GM12892 (cell line): ENCODE data around the gene CAPN12.

Experiments
- DNase-seq: peaks from one replicate; pipeline ENCODE4 v3.0.0; 2011; ENCODE audit not compliant: insufficient read length
- FAIRE-seq: peaks from 2 replicates; lab custom pipeline; 2011; peaks lifted over from hg19 to GRCh38; lab: Jason Lieb, UNC
- POLR2A ChIP-seq: IDR thresholded peaks from 2 replicates; pipeline ENCODE4 v1.6.1; 2011; ENCODE audit warnings: low read depth, low read length, control low read depth
- POLR2AphosphoS5 ChIP-seq: IDR thresholded peaks from 2 replicates; pipeline ENCODE4 v1.6.1; 2011; ENCODE audit warnings: low read depth, low read length, control low read depth
- TAF1 ChIP-seq: IDR thresholded peaks from 2 replicates; pipeline ENCODE4 v1.6.1; 2011; ENCODE audit warnings: low read depth, mild to moderate bottlenecking, control low read depth, low read length, borderline replicate concordance

The CAPN12 gene

DNA sequence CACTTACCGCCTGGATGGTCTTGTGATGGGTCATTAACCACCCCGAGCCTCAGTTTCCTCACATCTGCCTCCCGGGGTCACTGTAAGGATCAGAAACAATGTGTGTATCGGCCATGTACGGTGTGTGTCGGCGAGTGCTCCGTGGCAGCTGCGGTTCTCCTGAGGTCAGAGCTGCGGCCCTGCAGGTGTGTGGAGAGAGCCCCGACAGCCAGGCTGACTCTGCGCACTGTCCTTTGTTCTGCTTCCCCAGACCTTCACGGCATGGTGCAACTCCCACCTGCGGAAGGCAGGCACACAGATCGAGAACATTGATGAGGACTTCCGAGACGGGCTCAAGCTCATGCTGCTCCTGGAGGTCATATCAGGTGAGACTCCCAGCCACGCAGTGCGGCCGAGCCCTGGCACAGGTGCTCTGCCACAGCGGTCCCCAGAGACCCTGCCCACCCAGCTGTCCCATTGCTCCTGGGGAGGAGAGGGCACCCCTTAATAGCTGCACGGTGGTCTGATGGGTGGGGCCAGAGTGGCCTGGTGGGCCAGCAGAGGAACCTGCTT lies 43.8 kb downstream of the CAPN12 start:
- FAIRE-seq, result no peak
- DNase-seq, result no peak
- TF ChIP-seq POLR2AphosphoS5, result no peak
- no peak for TF ChIP-seq POLR2A
- no peak for TF ChIP-seq TAF1

DNA sequence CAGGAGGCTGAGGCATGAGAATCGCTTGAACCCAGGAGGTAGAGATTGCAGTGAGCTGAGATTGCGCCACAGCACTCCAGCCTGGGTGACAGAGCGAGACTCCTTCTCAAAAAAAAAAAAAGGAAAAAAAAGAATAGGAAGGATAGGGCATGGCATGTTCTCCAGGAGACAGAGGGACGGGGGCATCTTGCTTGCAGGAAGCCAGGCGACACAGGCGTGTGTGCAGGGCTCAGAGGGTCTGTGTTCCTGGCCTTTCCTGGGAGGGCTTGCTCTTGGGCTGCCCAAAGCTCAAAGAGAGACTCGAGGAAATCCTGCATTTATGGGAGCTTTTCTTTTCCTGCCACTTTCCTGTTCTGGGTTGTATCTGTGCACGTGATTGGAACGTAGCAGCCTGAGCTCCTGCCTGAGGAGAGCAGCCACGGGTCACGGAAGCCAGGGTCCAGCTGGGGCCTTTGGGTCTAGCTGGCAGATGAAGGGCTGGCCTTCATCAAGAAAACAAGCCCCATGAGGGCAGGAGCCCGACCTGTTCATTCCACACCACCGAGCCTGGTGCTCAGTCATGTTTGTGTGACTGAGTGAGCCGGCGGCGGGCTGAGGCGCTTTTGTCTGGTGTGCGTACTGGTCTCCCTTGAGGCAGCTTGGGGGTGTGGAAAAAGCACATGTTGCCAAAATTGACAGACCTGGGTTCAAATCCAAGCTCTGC lies 44.5 kb downstream of the CAPN12 start:
- no peak for FAIRE-seq
- TF ChIP-seq POLR2AphosphoS5 (no peak), TAF1 (no peak), POLR2A (no peak)
- DNase-seq, result no peak

DNA sequence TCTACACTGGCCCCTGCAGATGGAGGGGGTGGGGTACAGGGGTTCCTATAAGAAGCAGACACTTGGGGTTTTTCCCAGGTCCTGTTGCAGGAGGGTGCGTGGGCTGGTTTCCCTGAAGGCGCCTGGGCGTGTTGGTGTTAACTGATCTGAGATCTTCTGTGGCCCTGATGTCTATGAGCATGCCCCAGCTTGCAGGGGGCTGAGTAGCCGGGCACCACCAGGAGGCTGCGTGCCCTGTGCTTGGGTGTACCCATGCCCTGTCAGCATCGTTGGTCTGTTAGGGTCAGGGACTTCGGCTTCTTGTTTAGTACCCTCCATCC lies 45.3 kb downstream of the CAPN12 start:
- FAIRE-seq, result peak; percentile 40
- no peak for TF ChIP-seq POLR2A
- TF ChIP-seq POLR2AphosphoS5, result no peak
- TF ChIP-seq TAF1, result no peak

DNA sequence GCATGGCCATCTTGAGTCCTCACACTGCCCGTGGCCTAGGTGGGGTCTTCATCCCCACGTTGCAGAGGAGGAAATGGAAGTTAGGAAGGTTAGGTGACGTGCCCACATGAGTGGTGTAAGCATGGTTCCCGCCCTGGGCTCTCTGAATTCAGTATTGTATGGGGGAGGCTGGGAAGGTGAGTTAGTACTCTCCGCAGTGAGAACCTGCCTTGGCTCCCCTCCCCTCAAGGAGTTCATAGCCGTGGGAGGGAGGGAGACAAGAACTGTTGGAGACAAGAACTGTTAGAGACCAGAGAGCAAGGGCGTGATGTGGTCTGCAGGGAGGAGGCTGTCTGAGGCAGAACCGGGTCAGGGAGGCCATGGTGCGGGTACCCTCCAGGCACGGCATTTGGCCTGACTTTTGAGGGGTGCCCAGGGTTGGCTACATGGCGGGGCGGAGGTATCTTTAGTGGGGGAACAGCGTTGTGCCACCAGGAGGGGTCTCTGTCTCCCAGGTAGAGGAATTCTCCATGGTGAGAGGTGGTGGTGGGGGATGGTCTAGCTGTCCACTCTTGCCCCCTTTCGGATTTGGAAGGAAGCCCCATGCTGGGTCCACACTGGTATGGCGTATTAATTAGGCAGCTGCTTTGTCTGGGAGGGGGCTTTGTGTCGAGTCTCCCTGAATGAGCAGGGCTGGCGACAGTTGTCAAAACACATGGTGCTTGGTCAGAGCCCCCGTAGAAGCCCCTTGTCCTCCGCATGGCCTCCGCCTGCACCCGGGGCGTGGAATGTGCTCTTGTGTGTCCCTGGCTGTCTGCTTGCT lies 45.8 kb downstream of the CAPN12 start:
- TF ChIP-seq TAF1 (no peak), POLR2A (no peak), POLR2AphosphoS5 (no peak)
- DNase-seq, result no peak
- no peak for FAIRE-seq

More for the DNA sequence above, 45.3 kb downstream of the CAPN12 start:
- no peak for DNase-seq

DNA sequence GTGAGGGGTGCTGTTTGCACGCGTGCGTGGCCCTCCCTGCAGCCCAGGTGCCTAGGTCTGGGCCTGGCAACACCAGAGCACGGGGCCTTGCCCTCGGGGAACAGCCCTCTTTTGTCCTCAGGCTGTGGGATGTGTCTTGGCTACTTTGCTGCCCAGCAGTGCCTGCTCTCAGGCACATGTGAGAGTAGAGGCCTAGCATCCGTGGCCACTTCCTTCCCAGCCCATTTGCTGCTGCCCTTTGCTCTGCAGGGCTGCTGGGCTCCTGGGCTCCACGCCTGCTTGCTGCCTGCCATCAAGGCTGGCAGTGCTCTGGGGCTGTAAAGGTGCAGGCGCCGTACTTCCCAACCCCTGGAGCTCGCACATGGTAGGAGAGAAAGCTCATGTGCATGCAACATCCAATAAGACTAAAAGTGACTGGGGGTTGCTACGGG lies 46.6 kb downstream of the CAPN12 start:
- TF ChIP-seq POLR2AphosphoS5, result no peak
- no peak for TF ChIP-seq TAF1
- TF ChIP-seq POLR2A, result no peak
- no peak for FAIRE-seq
- no peak for DNase-seq

DNA sequence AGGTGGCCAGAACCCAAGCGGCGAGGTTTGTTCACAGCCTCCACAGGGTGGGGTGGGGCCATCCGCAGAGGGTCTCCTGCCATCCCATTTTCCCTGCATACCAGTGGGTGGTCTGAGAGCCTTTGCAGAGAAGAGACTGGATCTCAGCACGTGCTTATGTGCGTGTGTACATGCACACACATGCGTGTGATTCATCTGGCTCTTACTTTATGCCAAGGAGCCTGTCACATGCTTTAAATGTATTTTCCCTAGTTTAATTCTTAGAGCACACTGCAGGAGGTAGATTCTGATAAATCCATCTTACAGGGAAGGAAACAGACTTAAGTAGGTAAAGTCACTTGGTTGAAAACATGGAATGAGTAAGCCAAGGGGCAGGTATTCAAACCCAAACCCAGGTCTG lies 47.1 kb downstream of the CAPN12 start:
- TF ChIP-seq POLR2AphosphoS5, result no peak
- DNase-seq (no peak), FAIRE-seq (no peak)

DNA sequence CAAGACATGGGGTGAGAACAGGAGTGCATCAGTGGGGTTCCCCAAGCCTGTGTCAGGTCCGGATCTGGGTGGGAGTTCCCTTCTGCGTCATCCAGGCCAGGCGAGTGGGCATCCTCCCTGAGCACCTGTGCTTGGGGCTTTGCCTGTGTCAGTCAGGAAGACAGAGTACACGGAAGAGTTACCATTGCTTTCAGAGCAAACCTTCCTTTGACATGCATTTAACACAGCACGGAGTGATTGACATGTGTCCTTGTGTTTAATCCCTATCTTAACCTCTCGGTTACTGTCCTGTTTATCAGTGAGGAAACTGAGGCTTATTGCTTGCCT lies 47.6 kb downstream of the CAPN12 start:
- no peak for DNase-seq
- TF ChIP-seq TAF1, result no peak
- FAIRE-seq, result no peak

DNA sequence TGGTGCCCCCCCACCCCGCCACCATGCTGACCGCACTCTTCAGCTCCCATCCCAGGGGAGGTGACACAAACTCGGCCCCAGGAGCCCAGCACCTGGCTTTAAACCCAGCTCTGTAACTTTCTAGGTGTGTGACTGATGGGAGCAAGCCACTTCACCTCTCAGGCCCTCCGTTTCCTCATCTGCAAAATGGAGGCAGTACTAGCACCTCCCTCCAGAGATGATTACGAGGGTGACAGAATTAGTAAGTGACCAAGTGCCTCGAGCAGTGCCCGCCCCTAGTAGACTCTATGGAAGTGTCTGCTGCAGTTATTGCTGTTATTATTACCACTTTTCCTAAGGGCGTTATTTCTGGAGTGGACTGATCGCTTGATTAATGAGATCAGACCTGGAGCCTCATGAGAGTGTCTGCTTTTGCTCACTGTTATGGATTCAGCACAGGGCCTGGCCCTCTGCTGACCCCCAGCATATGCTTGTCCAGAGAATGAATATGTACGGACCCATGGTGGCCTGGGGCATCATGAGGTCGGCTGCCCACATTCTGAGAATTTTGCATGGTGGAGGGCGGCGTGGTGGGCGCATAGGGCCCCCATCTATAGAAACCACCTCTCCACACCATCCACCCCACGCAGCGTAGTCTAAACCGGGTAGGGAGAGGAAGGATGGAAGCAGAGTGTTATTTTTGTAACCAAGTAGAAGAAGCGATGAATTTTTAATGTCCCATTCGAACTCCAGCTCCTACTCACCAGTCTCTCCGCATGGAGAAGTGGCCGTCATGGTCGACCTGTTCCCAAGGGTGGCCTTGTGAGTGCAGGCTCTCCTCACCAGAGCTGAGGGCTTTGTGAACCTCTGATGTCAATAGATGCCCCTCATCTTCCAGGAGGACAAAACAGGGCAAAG lies 48.2 kb downstream of the CAPN12 start:
- FAIRE-seq (no peak), DNase-seq (no peak)
- no peak for TF ChIP-seq TAF1
- TF ChIP-seq POLR2AphosphoS5, result no peak
- no peak for TF ChIP-seq POLR2A

DNA sequence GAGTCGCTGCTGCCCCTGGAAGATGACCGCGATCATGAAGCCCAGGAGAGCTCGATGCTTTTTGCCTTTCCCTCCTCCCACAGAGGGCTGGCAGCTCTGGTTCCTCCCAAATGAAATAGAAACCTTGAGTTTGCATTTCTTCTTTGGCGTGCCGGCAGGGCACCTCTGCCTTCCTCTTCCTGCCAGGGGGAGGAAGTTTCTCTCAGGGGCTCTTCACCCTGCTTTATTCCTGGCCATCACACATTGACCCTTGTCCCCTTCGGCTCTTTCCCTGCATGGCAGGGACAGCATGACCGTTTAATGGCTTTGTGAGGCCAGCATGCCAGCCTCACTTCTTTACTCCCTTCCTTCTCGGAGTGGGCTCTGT lies 49.0 kb downstream of the CAPN12 start:
- TF ChIP-seq TAF1, result no peak
- TF ChIP-seq POLR2A, result no peak
- TF ChIP-seq POLR2AphosphoS5, result no peak

DNA sequence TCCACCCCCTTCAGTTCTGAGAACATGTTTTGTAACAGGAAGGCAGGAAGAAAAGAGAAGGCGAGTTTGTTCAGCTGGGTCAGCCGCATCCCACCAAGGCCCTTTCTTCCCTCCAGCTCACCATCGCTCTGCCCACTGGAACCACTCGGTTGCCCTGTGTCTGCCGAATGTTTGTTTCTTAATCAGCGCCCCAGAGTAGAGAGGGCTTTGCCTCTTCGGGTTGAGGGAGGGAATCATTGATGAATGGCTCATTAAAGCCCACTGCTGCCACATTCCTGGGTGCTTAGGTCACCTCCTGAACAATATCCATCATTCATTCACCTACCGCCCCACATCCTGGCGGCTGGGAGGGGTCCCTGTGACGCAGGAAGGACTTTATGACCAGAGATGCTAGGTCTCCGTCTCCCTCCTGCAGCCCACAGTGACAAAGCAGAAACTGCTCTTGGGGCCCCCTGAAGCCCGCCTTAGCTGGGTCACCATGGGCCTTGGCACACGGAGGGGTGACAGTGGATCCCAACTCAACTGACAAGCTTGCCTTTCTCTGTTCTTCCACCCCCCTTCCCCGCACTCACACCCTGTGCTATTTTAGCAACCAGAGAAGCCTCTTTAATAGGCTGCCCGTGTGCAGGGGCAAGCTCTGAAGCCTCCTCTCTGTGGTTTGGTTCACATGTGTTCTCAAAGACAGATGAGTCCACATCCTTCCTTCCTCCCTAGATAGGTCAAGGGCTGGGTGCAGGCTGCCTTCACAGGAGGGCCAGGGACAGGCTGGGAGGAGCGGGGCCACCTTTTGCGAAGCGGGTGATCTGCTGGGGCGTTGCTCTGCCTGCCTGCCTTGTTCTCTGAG lies 50.7 kb downstream of the CAPN12 start:
- TF ChIP-seq POLR2A (no peak), POLR2AphosphoS5 (no peak), TAF1 (no peak)
- DNase-seq (peak; percentile 71), FAIRE-seq (peak; percentile 89)

More for the DNA sequence above, 49.0 kb downstream of the CAPN12 start:
- FAIRE-seq (no peak), DNase-seq (no peak)
